ENCODE results near the gene SUGT1.
"Not testable (repeated sequence)": the region's sequence is repeated elsewhere in the genome, so short reads cannot be mapped to it uniquely, and the experiment has no call there.

The SUGT1 gene

DNA sequence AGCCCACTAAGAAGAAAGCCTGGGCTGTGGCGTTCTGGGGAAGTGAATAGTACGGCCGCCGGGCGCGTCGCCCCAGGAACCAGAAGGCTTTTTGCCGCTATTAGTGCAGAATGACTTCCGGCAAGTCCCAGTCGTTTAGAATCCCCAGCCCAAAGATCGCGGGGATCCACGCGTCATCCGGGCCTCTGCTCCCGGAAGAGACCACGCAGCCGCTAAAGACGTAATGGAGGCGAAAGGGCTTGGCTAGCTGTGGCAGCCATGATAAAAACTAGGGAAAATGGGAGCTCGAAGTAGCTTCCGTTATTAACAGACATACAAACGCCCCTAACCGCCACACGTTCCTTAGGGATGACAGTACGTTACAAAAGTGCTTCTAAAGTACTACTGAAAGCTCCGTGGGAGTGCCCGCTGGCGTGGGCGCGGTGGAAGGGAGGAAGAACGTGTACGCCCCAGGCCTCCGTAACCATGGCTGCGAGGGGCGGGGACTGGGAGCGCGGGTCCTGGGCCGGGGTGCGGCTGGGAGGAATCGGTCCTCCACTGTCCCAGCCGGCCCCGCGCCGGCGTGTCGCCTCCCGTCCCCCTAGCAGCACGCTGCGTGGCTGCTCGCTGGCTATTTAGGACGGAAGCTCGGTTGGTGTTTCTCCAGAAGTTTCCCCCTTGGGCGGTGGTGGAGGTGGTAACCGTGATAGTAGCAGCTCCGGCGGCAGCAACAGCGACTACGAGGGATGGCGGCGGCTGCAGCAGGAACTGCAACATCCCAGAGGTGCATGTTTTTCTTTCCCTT, at the start of gene SUGT1:
SUGT1 (plus strand) TSS at position 641 of the 784 bp plus-strand sequence; CDS start at position 726, 85 bp downstream.
- peak; percentile 91 for DNase-seq (ENCODE audit: low spot score)
- in situ Hi-C loops (cut with MboI; ENCODE audit: low sequenced_read_pairs, unreplicated experiment): no loop called here

GRCh38 chr13:52603316-52603715, 49.3 kb upstream of the SUGT1 start:
- in situ Hi-C loops (cut with MboI; ENCODE audit: low sequenced_read_pairs, unreplicated experiment): loop anchor here (25.0 kb wide), 1 partner anchor 209 kb away; no protein-coding TSS in a partner anchor
- DNase-seq (ENCODE audit: low spot score): not testable (repeated sequence)

More for the DNA sequence above, at the start of gene SUGT1:
- peak; percentile 69 for TF ChIP-seq CTCF (IDR thresholded peaks at IDR 0.05; ENCODE audit: borderline replicate concordance, control extremely low read depth, extremely low read depth, insufficient read depth, missing control alignments)

DNA sequence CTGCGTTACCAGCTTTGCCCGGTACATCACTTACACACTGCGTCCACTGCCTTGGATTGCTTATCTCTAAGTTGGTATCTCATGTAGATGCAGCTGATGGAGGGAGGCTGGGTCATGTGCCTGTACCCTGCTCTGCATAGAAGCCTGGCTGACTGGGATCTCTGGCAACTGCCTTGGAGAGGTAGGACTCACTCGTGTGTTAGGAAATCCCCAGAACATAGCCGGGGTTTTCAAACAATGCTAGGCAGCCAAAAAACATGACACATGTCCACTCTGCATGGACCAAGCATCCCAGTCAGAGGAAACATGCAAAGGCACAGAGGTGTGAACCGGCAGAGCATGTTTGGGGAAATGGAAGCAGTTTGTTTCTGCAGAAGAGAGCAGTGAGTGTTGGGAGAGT, 46.5 kb upstream of the SUGT1 start:
- not testable (repeated sequence) for DNase-seq (ENCODE audit: low spot score)
- in situ Hi-C loops (cut with MboI; ENCODE audit: low sequenced_read_pairs, unreplicated experiment): loop anchor here (25.0 kb wide), 1 partner anchor 206 kb away; no protein-coding TSS in a partner anchor

GRCh38 chr13:52606795-52607194, 45.8 kb upstream of the SUGT1 start:
- in situ Hi-C loops (cut with MboI; ENCODE audit: low sequenced_read_pairs, unreplicated experiment): loop anchor here (25.0 kb wide), 1 partner anchor 206 kb away; no protein-coding TSS in a partner anchor
- not testable (repeated sequence) for DNase-seq (ENCODE audit: low spot score)

DNA sequence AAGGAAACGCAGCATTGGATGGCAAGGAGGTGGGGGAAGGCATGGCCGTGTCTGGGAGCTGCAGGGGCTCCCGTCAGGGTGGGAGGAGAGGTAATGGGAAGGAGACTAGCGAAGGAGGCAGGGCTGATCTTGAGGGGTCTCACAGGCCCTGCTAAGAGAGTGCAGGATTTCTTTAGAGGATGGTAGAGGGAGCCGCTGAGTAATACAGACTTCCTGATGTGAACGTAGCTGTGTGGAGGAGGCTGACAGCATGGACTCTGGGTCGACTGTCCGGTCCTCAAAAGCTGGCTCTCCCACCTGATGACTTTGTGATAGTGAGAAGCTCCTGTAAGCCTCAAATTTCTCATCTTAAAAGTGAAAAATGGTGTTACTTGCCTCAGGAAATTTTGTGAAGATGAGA, 44.5 kb upstream of the SUGT1 start:
- DNase-seq (ENCODE audit: low spot score): not testable (repeated sequence)
- in situ Hi-C loops (cut with MboI; ENCODE audit: low sequenced_read_pairs, unreplicated experiment): loop anchor here (25.0 kb wide), 1 partner anchor 204 kb away; no protein-coding TSS in a partner anchor

DNA sequence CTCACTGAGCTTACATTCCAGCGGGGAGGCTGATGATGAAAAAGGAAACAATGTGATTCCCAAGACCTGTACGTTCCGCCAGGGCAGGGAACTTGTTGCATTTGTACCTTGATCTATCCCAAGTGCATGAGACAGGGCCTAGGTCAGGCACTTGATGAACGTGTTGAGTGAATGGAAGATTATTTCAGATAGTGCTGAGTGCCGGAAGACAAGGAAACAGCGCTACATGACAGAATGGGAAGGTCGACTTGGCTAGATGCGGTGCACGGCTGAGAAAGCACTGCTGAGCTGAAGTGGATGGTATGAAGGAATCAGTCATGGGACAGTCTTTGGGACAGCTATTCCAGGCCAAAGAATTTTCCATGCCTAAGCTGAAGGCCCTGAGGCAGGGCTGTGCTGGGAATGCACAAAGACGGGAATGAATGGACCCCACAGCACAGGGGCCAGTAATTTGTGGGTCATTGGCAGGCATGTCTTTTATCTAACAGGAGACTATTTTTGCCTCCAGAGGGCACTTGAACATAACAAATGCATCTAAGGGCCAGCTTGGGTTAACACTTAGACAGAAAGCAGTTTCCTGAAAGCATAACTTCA, 43.5 kb upstream of the SUGT1 start:
- in situ Hi-C loops (cut with MboI; ENCODE audit: low sequenced_read_pairs, unreplicated experiment): loop anchor here (25.0 kb wide), 1 partner anchor 203 kb away; no protein-coding TSS in a partner anchor
- peak; percentile 41 for DNase-seq (ENCODE audit: low spot score)
- peak; percentile 54 for TF ChIP-seq CTCF (IDR thresholded peaks at IDR 0.05; ENCODE audit: borderline replicate concordance, control extremely low read depth, extremely low read depth, insufficient read depth, missing control alignments)

DNA sequence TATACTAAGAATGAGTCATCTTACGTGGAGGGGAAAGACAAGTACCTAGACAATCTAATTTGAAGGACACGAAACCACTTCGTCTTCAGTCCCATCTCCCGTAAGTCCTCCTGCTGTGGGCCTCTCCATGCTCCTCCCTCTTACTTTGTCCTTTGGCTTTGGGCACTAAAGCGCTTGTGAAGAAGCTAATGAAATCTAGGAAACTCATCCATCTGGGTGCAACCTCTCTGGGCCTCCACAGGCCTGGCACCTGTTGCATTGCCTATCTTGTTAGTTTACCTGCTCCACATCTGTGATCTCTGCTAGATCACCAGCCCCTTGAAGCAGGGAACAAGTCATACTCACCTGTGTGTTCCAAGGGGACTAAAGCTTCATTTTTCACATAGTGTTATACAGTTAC, 42.5 kb upstream of the SUGT1 start:
- in situ Hi-C loops (cut with MboI; ENCODE audit: low sequenced_read_pairs, unreplicated experiment): loop anchor here (25.0 kb wide), 1 partner anchor 202 kb away; no protein-coding TSS in a partner anchor
- not testable (repeated sequence) for DNase-seq (ENCODE audit: low spot score)

GRCh38 chr13:52615134-52615801, 37.4 kb upstream of the SUGT1 start:
- DNase-seq (ENCODE audit: low spot score): no peak
- in situ Hi-C loops (cut with MboI; ENCODE audit: low sequenced_read_pairs, unreplicated experiment): loop anchor here (25.0 kb wide), 1 partner anchor 197 kb away; no protein-coding TSS in a partner anchor

More at GRCh38 chr13:52615134-52615801, 37.4 kb upstream of the SUGT1 start:
- TF ChIP-seq CTCF (IDR thresholded peaks at IDR 0.05; ENCODE audit: borderline replicate concordance, control extremely low read depth, extremely low read depth, insufficient read depth, missing control alignments): no peak

Measured in GM13976 (cell line).